ENCODE results near the gene SLX4IP.

GRCh38 chr20:10635476-10636208 is 200.5 kb downstream of the SLX4IP start:
- no peak for TF ChIP-seq CTCF (IDR thresholded peaks at IDR 0.05; ENCODE audit: insufficient read depth, low read length)
- no peak for TF ChIP-seq POLR2AphosphoS5 (IDR thresholded peaks at IDR 0.05; ENCODE audit: low read depth)
- no peak for TF ChIP-seq REST (IDR thresholded peaks at IDR 0.05; ENCODE audit: insufficient replicate concordance, low read depth)
- TF ChIP-seq GABPA (IDR thresholded peaks at IDR 0.05; ENCODE audit: low read depth): no peak
- no peak for TF ChIP-seq SPI1 (IDR thresholded peaks at IDR 0.05; ENCODE audit: borderline replicate concordance, low read depth)
